ENCODE measurements around the gene DAND5. TPM values are rescaled to one million over a fixed set of nuclear protein-coding genes. Genes with fewer than 3 reads are reported as not detected.

The DAND5 gene
- polyA plus RNA-seq, 3 donors = 0.07 to 0.18 TPM; not detected in 1

GRCh38 chr19:12985049-12985776 lies 15.8 kb downstream of the DAND5 start:
- no peak for DNase-seq (ENCODE audit: extremely low read depth in 1 of 11, low read depth in 9 of 11, low spot score in 4 of 11)

- no peak for DNase-seq (ENCODE audit: extremely low read depth in 1 of 11, low read depth in 9 of 11, low spot score in 4 of 11)
Observed at GRCh38 chr19:12986726-12987125, 17.4 kb downstream of the DAND5 start.

- no peak for DNase-seq (ENCODE audit: extremely low read depth in 1 of 11, low read depth in 9 of 11, low spot score in 4 of 11)
Observed at GRCh38 chr19:12987190-12987589, 17.8 kb downstream of the DAND5 start.

- DNase-seq (ENCODE audit: extremely low read depth in 1 of 11, low read depth in 9 of 11, low spot score in 4 of 11) = no peak
Observed at GRCh38 chr19:12987781-12988180, 18.4 kb downstream of the DAND5 start.

- no peak for DNase-seq (ENCODE audit: extremely low read depth in 1 of 11, low read depth in 9 of 11, low spot score in 4 of 11)
Observed at GRCh38 chr19:12990431-12990830, 21.1 kb downstream of the DAND5 start.

- DNase-seq (ENCODE audit: extremely low read depth in 1 of 11, low read depth in 9 of 11, low spot score in 4 of 11) = no peak
Observed at GRCh38 chr19:12990853-12991252, 21.5 kb downstream of the DAND5 start.

GRCh38 chr19:12991296-12991695 lies 21.9 kb downstream of the DAND5 start:
- DNase-seq (ENCODE audit: extremely low read depth in 1 of 11, low read depth in 9 of 11, low spot score in 4 of 11) = no peak

- DNase-seq (ENCODE audit: extremely low read depth in 1 of 11, low read depth in 9 of 11, low spot score in 4 of 11) = no peak
Observed at GRCh38 chr19:12992729-12993128, 23.4 kb downstream of the DAND5 start.

GRCh38 chr19:12993562-12993961 lies 24.2 kb downstream of the DAND5 start:
- no peak for DNase-seq (ENCODE audit: extremely low read depth in 1 of 11, low read depth in 9 of 11, low spot score in 4 of 11)

- peak in 2 of 11 donors; percentile 55 to 64 for DNase-seq (ENCODE audit: extremely low read depth in 1 of 11, low read depth in 9 of 11, low spot score in 4 of 11)
Observed at GRCh38 chr19:12994701-12995595, 25.6 kb downstream of the DAND5 start, which contains the start of gene NFIX. TSS of gene NFIX (plus strand) at chr19:12995475. CDS start at chr19:12995838, 363 bp downstream.

- DNase-seq (ENCODE audit: extremely low read depth in 1 of 11, low read depth in 9 of 11, low spot score in 4 of 11) = no peak
Observed at GRCh38 chr19:12995596-12996405, 26.4 kb downstream of the DAND5 start.

GRCh38 chr19:12996406-12997094 lies 27.2 kb downstream of the DAND5 start:
- no peak for DNase-seq (ENCODE audit: extremely low read depth in 1 of 11, low read depth in 9 of 11, low spot score in 4 of 11)

GRCh38 chr19:12997179-12997966 lies 28.0 kb downstream of the DAND5 start:
- DNase-seq (ENCODE audit: extremely low read depth in 1 of 11, low read depth in 9 of 11, low spot score in 4 of 11) = no peak

GRCh38 chr19:12997967-12998940 lies 28.9 kb downstream of the DAND5 start:
- DNase-seq (ENCODE audit: extremely low read depth in 1 of 11, low read depth in 9 of 11, low spot score in 4 of 11) = no peak

- DNase-seq (ENCODE audit: extremely low read depth in 1 of 11, low read depth in 9 of 11, low spot score in 4 of 11) = no peak
Observed at GRCh38 chr19:13001166-13001501, 31.8 kb downstream of the DAND5 start.

- no peak for DNase-seq (ENCODE audit: extremely low read depth in 1 of 11, low read depth in 9 of 11, low spot score in 4 of 11)
Observed at GRCh38 chr19:13001502-13002165, 32.3 kb downstream of the DAND5 start.
